Mucosa of descending colon (tissue), 3 donors: ENCODE data around the gene CFAP68. TPM values are rescaled to one million over a fixed set of nuclear protein-coding genes. Genes with fewer than 3 reads are reported as not detected.
"Not testable (repeated sequence)": the region's sequence is repeated elsewhere in the genome, so short reads cannot be mapped to it uniquely, and the experiment has no call there.

ENCODE experiments used
- ATAC-seq: fragments of 200-7000 bp; cut with Tn5 transposase; one replicate; pipeline ENCODE4 v1.9.1; 2020; ENCODE audit warnings: mild to moderate bottlenecking, moderate library complexity
- DNase-seq, 3 donors: peaks; one replicate each; pipeline ENCODE4 v3.0.0-alpha.2; 2020
- H3K36me3 ChIP-seq: fragments of 200-600 bp; one replicate; pipeline ENCODE4 v1.8.0; 2021; ENCODE audit warnings: low read depth, mild to moderate bottlenecking
- H3K4me1 ChIP-seq: fragments of 200-600 bp; one replicate; pipeline ENCODE4 v1.8.0; 2021; ENCODE audit warnings: low read depth, mild to moderate bottlenecking
- H3K4me3 ChIP-seq: fragments of 200-600 bp; one replicate; pipeline ENCODE4 v1.8.0; 2021; ENCODE audit warnings: mild to moderate bottlenecking
- H3K9me3 ChIP-seq: fragments of 200-600 bp; one replicate; pipeline ENCODE4 v1.8.0; 2021; ENCODE audit warnings: mild to moderate bottlenecking
- intact Hi-C, 2 donors: fragments of 100-400 bp; cut with DNase I in 1 of 2; cut with micrococcal nuclease in 1 of 2; formaldehyde crosslinking; loops; one replicate each; pipeline versions ENCODE4 v1.11.0 to v1.11.1; 2022; cut with DNase I, micrococcal nuclease
- total RNA-seq, 3 donors: library from RNA; stranded (reverse); fragmentation: NEBNext Ultra II Directional in 2 of 3; extraction: Animal tissue kit (Norgen Biotek cat#: 25700) in 2 of 3; gene quantifications; one replicate each; pipeline versions ENCODE4 v1.2.1 to v1.2.4, GENCODE V29; 2021 to 2023
- TF ChIP-seq, protein P1 (sequence below): fragments of 200-600 bp; IDR thresholded peaks from one replicate; pipeline ENCODE4 v1.8.0; 2022; ENCODE audit warnings: antibody characterized with exemption, mild to moderate bottlenecking
- donor health status: DM: no; HTN: no; CAD: no; lungs with moderate emphysema.
- donor health status: DM: no; HTN: no; CAD: no.
- donor health status: DM: no; HTN: yes; CAD: no.

Gene CFAP68
- total RNA-seq, 3 donors from 2014 or later: 12.2 to 26.4 (median 19.1) TPM

GRCh38 chr11:111923951-111924350 lies 44.6 kb downstream of the CFAP68 start:
- TF ChIP-seq, protein P1, sequence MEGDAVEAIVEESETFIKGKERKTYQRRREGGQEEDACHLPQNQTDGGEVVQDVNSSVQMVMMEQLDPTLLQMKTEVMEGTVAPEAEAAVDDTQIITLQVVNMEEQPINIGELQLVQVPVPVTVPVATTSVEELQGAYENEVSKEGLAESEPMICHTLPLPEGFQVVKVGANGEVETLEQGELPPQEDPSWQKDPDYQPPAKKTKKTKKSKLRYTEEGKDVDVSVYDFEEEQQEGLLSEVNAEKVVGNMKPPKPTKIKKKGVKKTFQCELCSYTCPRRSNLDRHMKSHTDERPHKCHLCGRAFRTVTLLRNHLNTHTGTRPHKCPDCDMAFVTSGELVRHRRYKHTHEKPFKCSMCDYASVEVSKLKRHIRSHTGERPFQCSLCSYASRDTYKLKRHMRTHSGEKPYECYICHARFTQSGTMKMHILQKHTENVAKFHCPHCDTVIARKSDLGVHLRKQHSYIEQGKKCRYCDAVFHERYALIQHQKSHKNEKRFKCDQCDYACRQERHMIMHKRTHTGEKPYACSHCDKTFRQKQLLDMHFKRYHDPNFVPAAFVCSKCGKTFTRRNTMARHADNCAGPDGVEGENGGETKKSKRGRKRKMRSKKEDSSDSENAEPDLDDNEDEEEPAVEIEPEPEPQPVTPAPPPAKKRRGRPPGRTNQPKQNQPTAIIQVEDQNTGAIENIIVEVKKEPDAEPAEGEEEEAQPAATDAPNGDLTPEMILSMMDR: no peak
- ATAC-seq: no peak
- intact Hi-C loops: no loop called here
- Histone ChIP-seq H3K36me3 (no peaks in the 10 kb centered on the region), H3K4me3 (no peak overlapping the region), H3K9me3 (no peaks in the 10 kb centered on the region), H3K4me1 (peaks cover 18% of the 10 kb centered on the region)
- no peak for DNase-seq

DNA sequence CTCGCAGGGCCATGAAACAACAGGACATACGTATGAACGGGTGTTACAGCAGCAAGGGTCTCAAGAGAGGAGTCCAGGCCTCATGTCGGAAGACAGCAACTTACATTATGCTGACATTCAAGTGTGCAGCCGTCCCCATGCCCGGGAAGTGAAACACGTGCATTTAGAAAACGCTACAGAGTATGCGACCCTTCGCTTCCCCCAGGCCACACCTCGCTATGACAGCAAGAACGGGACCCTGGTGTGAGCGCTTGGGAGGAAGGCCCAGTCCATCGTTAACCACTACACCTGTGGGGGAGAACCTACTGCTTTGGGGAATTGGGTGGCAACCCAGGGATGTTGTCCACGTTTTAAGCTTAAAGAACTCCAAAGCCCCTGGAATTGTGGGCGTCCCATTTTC lies 46.6 kb downstream of the CFAP68 start:
- intact Hi-C loops: no loop called here
- Histone ChIP-seq H3K4me1 (peaks cover 16% of the 10 kb centered on the region), H3K9me3 (no peaks in the 10 kb centered on the region), H3K4me3 (no peak overlapping the region), H3K36me3 (no peaks in the 10 kb centered on the region)
- TF ChIP-seq, protein P1: no peak
- no peak for ATAC-seq
- DNase-seq: peak in 1 of 3 donors; percentile 58

DNA sequence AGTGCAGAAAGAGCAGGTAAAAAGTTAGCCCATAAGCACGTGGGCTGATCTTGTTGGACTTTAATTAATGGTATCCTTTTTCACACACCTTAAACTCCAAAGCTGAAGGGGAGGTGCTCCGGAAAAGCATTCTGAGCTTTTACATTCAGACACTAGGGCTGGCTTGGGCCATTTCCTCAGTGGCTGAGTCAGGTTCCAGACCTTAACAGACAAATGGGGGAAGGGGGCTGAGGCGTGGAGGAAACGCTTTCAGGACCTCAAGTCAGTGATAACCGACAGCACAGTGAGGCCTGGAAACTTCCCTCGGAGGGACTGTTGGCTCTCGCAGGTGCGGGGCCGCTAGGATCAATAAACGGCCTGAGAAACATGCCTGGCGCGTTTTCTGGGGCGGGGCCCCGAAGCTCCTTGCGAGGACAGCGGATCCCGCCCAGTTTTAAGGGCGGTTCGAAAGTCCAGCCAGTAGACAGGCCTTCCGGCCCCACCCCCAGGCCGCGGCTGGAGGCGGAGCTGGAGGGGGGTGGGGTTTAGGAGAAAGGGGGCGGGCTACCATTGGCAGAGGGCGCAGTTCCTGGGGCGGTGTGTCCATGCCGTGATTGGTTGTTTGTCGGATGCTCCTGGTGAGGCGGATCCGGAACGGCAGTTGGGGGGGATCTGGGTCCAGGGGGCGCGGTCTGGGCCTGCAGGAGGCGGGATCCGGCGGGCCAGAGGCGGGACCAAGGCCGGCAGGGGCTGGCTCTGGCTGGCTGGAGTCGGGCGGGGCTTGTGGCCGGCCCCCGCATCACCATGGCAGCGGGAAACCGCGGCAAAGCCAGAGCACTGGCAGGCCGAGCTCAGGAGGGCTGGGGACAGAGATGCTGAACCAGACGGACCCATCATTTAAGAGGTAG lies 47.4 kb downstream of the CFAP68 start:
- DNase-seq (peak; percentile 97 to 99 (median 99)), ATAC-seq (peak; percentile 96)
- TF ChIP-seq, protein P1: no peak
- no peak overlapping the region for H3K4me3 ChIP-seq
- no peaks in the 10 kb centered on the region for H3K36me3 ChIP-seq
- intact Hi-C loops: no loop called here
- H3K4me1 ChIP-seq: peaks cover 16% of the 10 kb centered on the region
- H3K9me3 ChIP-seq: no peaks in the 10 kb centered on the region

GRCh38 chr11:111930472-111930871 lies 51.1 kb downstream of the CFAP68 start:
- no peak for ATAC-seq
- Histone ChIP-seq H3K4me1 (peaks cover 12% of the 10 kb centered on the region), H3K4me3 (no peak overlapping the region), H3K36me3 (no peaks in the 10 kb centered on the region), H3K9me3 (no peaks in the 10 kb centered on the region)
- intact Hi-C loops: loop anchor here in 1 of 2 donors (10.0 kb wide), 1 partner anchor 54 kb away; no protein-coding TSS in a partner anchor
- no peak for DNase-seq
- TF ChIP-seq, protein P1: no peak

GRCh38 chr11:111932611-111932950 lies 53.2 kb downstream of the CFAP68 start:
- intact Hi-C loops: loop anchor here in 1 of 2 donors (10.0 kb wide), 1 partner anchor 52 kb away; no protein-coding TSS in a partner anchor
- Histone ChIP-seq H3K4me3 (no peak overlapping the region), H3K4me1 (peaks cover 4% of the 10 kb centered on the region), H3K9me3 (no peaks in the 10 kb centered on the region), H3K36me3 (no peaks in the 10 kb centered on the region)
- DNase-seq (no peak), ATAC-seq (no peak)
- TF ChIP-seq, protein P1: no peak

- not testable (repeated sequence) for ATAC-seq, H3K4me3 ChIP-seq, DNase-seq, H3K4me1 ChIP-seq, H3K36me3 ChIP-seq, H3K9me3 ChIP-seq
- intact Hi-C loops: loop anchor here in 1 of 2 donors (10.0 kb wide), 1 partner anchor 52 kb away; no protein-coding TSS in a partner anchor
Observed at GRCh38 chr11:111933176-111933575, 53.8 kb downstream of the CFAP68 start.
